ENCODE results near the gene MED22.

Gene MED22

GRCh38 chr9:133333011-133333410 is 14.9 kb downstream of the MED22 start:
- Histone ChIP-seq H3K4me2 (ENCODE audit: low read length) (no peak overlapping the region), H3K9me2 (replicated peaks; ENCODE audit: control insufficient read depth, low read length) (no peaks in the 10 kb centered on the region), H3K36me3 (ENCODE audit: control insufficient read depth, low read length) (peaks cover 56% of the 10 kb centered on the region)

GRCh38 chr9:133332381-133332730 is 15.6 kb downstream of the MED22 start:
- H3K27me3 ChIP-seq (ENCODE audit: control insufficient read depth, low read length), result no peaks in the 10 kb centered on the region
- no peaks in the 10 kb centered on the region for H3K9me3 ChIP-seq (ENCODE audit: control insufficient read depth, insufficient read depth, low read length)
- H4K20me1 ChIP-seq (ENCODE audit: control insufficient read depth, insufficient read depth, low read depth, low read length), result peaks cover 15% of the 10 kb centered on the region
- H3K9me2 ChIP-seq (replicated peaks; ENCODE audit: control insufficient read depth, low read length), result no peaks in the 10 kb centered on the region
- peaks cover 13% of the 10 kb centered on the region for H3F3A ChIP-seq (ENCODE audit: control insufficient read depth, insufficient read depth)
- peaks cover 37% of the 10 kb centered on the region for H3K79me2 ChIP-seq (ENCODE audit: control insufficient read depth, low read length)
- peaks cover 56% of the 10 kb centered on the region for H3K36me3 ChIP-seq (ENCODE audit: control insufficient read depth, low read length)
- H3K4me2 ChIP-seq (ENCODE audit: low read length), result no peak overlapping the region
- TF ChIP-seq EZH2phosphoT487 (IDR thresholded peaks at IDR 0.05; ENCODE audit: borderline replicate concordance, low read length) (no peak), CTCF (IDR thresholded peaks at IDR 0.05; ENCODE audit: low read depth, low read length, poor library complexity, severe bottlenecking) (no peak)
- no peak overlapping the region for H3K27ac ChIP-seq (ENCODE audit: low read depth, low read length)
- peaks cover 23% of the 10 kb centered on the region for H3K4me1 ChIP-seq (ENCODE audit: control insufficient read depth, low read length)
- no peak overlapping the region for H3K4me3 ChIP-seq (ENCODE audit: low read length)

More at GRCh38 chr9:133333011-133333410, 14.9 kb downstream of the MED22 start:
- Histone ChIP-seq H3K9me3 (ENCODE audit: control insufficient read depth, insufficient read depth, low read length) (no peaks in the 10 kb centered on the region), H3K79me2 (ENCODE audit: control insufficient read depth, low read length) (peaks cover 37% of the 10 kb centered on the region), H3K27me3 (ENCODE audit: control insufficient read depth, low read length) (no peaks in the 10 kb centered on the region), H3K4me3 (ENCODE audit: low read length) (no peak overlapping the region), H3K4me1 (ENCODE audit: control insufficient read depth, low read length) (peaks cover 23% of the 10 kb centered on the region), H3F3A (ENCODE audit: control insufficient read depth, insufficient read depth) (peaks cover 7% of the 10 kb centered on the region), H4K20me1 (ENCODE audit: control insufficient read depth, insufficient read depth, low read depth, low read length) (peaks cover 15% of the 10 kb centered on the region), H3K27ac (ENCODE audit: low read depth, low read length) (no peak overlapping the region)
- no peak for TF ChIP-seq EZH2phosphoT487 (IDR thresholded peaks at IDR 0.05; ENCODE audit: borderline replicate concordance, low read length)
- no peak for TF ChIP-seq CTCF (IDR thresholded peaks at IDR 0.05; ENCODE audit: low read depth, low read length, poor library complexity, severe bottlenecking)

- Histone ChIP-seq H3K79me2 (ENCODE audit: control insufficient read depth, low read length) (peaks cover 37% of the 10 kb centered on the region), H4K20me1 (ENCODE audit: control insufficient read depth, insufficient read depth, low read depth, low read length) (peaks cover 15% of the 10 kb centered on the region), H3K9me3 (ENCODE audit: control insufficient read depth, insufficient read depth, low read length) (no peaks in the 10 kb centered on the region), H3K4me3 (ENCODE audit: low read length) (no peak overlapping the region), H3K4me1 (ENCODE audit: control insufficient read depth, low read length) (peaks cover 19% of the 10 kb centered on the region), H3K9me2 (replicated peaks; ENCODE audit: control insufficient read depth, low read length) (no peaks in the 10 kb centered on the region), H3K36me3 (ENCODE audit: control insufficient read depth, low read length) (peaks cover 56% of the 10 kb centered on the region), H3F3A (ENCODE audit: control insufficient read depth, insufficient read depth) (peaks cover 11% of the 10 kb centered on the region; the same call in 1 of the 2 replicates), H3K27me3 (ENCODE audit: control insufficient read depth, low read length) (no peaks in the 10 kb centered on the region), H3K4me2 (ENCODE audit: low read length) (no peak overlapping the region), H3K27ac (ENCODE audit: low read depth, low read length) (no peak overlapping the region)
- TF ChIP-seq CTCF (IDR thresholded peaks at IDR 0.05; ENCODE audit: low read depth, low read length, poor library complexity, severe bottlenecking) (no peak), EZH2phosphoT487 (IDR thresholded peaks at IDR 0.05; ENCODE audit: borderline replicate concordance, low read length) (no peak)
These were observed 16.1 kb downstream of the MED22 start for GRCh38 chr9:133331641-133332380.

Data from DOHH2 (cell line).